Activated T-cell treated with anti-CD3 and anti-CD28 coated beads, Interleukin-2, amount 50 U/mL, for 4 hours (primary cell): Measurements from ENCODE around the gene ZNF330. TPM values are rescaled to one million over a fixed set of nuclear protein-coding genes. Genes with fewer than 3 reads are reported as not detected.
"Not testable (repeated sequence)": the region's sequence is repeated elsewhere in the genome, so short reads cannot be mapped to it uniquely, and the experiment has no call there.

Experiments used
- ATAC-seq, 2 donors: fragments of 200-7000 bp; cut with Tn5 transposase; one replicate each; pipeline ENCODE4 v1.10.0; 2021
- DNase-seq: peaks from one replicate; pipeline ENCODE4 v3.0.0-alpha.2; 2020
- H3K27me3 Mint-ChIP-seq: one replicate; pipeline ENCODE4 v1.8.0; 2021; ENCODE audit warnings: low read depth, mixed read lengths
- H3K36me3 Mint-ChIP-seq: one replicate; pipeline ENCODE4 v1.8.0; 2022; ENCODE audit warnings: mixed read lengths; ENCODE audit not compliant: insufficient read depth
- H3K4me1 Mint-ChIP-seq: one replicate; pipeline ENCODE4 v1.8.0; 2021; ENCODE audit warnings: low read depth, mixed read lengths
- H3K4me3 Mint-ChIP-seq: one replicate; pipeline ENCODE4 v1.8.0; 2021; ENCODE audit warnings: mild to moderate bottlenecking, moderate library complexity, mixed read lengths
- H3K9me3 Mint-ChIP-seq: one replicate; pipeline ENCODE4 v1.8.0; 2021; ENCODE audit warnings: mixed read lengths
- total RNA-seq, 3 donors: library from RNA; stranded (reverse); gene quantifications; one replicate each; pipeline ENCODE4 v1.2.1, GENCODE V29; 2021

The ZNF330 gene
- 10 to 100 TPM; 58.8 to 63.5 (median 62.4) TPM for total RNA-seq

- peaks cover 18% of the 10 kb centered on the region for H3K36me3 Mint-ChIP-seq
- DNase-seq (peak; percentile 90), ATAC-seq (peak; percentile 89 to 91)
- H3K4me1 Mint-ChIP-seq = peaks cover 41% of the 10 kb centered on the region
- peak within 1 kb of the TSS; percentile 98 for H3K4me3 Mint-ChIP-seq
- peaks cover 6% of the 10 kb centered on the region for H3K27me3 Mint-ChIP-seq
- no peaks in the 10 kb centered on the region for H3K9me3 Mint-ChIP-seq
Observed at GRCh38 chr4:141220691-141221659, at the start of gene ZNF330. TSS of gene ZNF330 (plus strand) at chr4:141220895. CDS start at chr4:141222372, 1,477 bp downstream.

GRCh38 chr4:141174457-141174856 is 46.2 kb upstream of the ZNF330 start:
- ATAC-seq (no peak), DNase-seq (no peak)
- Mint-ChIP-seq H3K9me3 (no peaks in the 10 kb centered on the region), H3K27me3 (peaks cover 6% of the 10 kb centered on the region), H3K4me3 (no peak overlapping the region), H3K4me1 (no peaks in the 10 kb centered on the region), H3K36me3 (no peaks in the 10 kb centered on the region)

GRCh38 chr4:141177171-141177570 is 43.5 kb upstream of the ZNF330 start:
- H3K4me1 Mint-ChIP-seq = no peaks in the 10 kb centered on the region
- DNase-seq (no peak), ATAC-seq (no peak)
- H3K4me3 Mint-ChIP-seq = no peak overlapping the region
- peaks cover 12% of the 10 kb centered on the region for H3K27me3 Mint-ChIP-seq
- H3K9me3 Mint-ChIP-seq = no peaks in the 10 kb centered on the region
- no peaks in the 10 kb centered on the region for H3K36me3 Mint-ChIP-seq

GRCh38 chr4:141179474-141180373 is 41.0 kb upstream of the ZNF330 start:
- Mint-ChIP-seq H3K4me3 (no peak overlapping the region), H3K36me3 (no peaks in the 10 kb centered on the region), H3K9me3 (no peaks in the 10 kb centered on the region), H3K27me3 (peaks cover 14% of the 10 kb centered on the region), H3K4me1 (no peaks in the 10 kb centered on the region)
- DNase-seq (no peak), ATAC-seq (no peak)

DNA sequence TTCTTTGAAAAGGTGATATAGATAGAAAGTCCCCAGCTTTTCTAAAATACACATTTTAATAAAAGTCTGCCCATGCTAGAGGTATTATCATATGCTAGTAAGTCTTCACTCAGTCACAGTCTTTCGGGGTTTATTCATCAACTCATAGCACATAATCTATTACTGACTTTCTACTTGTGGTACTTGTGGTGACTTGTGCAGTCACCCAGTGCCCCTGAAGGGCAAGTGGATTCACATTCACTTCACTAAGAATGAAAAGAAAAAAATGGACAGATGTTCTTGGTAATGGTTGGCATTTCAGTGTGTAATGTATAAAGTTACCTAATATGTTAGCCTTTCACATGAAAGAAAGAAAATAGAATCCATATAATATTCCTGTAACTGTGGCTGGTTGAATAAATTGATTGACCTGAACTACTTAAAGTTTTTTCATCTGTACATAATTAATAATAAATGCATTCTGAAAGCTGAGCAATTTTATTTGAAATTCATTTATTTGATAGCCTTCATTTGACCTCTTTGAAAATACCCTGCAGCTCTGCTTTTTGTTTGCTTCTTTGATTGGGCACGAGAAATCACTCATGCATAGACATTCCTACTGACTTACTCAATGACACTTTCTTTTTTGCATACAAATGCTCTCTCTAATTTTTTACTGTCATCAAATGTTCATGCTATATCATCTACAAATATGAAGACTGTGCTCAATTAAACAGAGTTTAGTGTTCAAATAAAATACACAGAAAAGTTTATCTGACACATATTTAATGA is 39.5 kb upstream of the ZNF330 start:
- Mint-ChIP-seq H3K4me3 (no peak overlapping the region), H3K36me3 (no peaks in the 10 kb centered on the region), H3K4me1 (no peaks in the 10 kb centered on the region), H3K27me3 (peaks cover 14% of the 10 kb centered on the region), H3K9me3 (no peaks in the 10 kb centered on the region)
- DNase-seq = no peak
- no peak for ATAC-seq

DNA sequence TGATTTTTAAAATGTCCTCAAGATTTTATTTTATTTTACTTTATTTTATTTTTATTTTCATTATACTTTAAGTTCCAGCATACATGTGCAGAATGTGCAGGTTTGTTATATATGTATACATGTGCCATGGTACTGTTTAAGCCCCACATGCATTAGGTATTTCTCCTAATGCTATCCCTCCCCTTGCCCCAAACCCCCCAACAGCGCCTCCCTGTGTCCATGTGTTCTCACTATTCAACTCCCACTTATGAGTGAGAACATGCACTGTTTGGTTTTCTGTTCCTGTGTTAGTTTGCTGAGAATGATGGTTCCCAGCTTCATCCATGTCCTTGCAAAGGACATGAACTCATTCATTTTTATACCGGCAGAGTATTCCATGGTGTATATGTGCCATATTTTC is 37.2 kb upstream of the ZNF330 start:
- H3K36me3 Mint-ChIP-seq, H3K4me3 Mint-ChIP-seq, H3K4me1 Mint-ChIP-seq, H3K9me3 Mint-ChIP-seq, ATAC-seq, DNase-seq: not testable (repeated sequence)
- H3K27me3 Mint-ChIP-seq = peaks cover 16% of the 10 kb centered on the region

DNA sequence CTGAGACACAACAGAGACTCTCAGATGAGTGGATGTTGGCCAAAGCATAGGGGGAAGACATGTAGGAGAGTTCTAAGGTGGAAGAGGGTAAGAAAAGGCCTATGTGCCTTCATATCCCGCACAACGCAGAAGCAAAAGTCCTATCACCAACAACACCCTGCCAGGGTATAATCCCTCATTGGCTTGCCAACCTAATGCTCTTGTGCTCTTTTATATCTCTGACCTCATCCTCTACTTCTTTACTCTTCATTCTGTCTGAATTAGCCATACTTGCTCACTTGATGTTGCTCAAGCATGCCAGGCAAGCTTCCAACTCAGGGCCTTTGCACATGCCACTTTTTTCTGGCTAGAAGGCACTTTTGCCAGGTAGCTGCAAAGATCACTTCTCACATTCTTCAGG is 28.1 kb upstream of the ZNF330 start:
- Mint-ChIP-seq H3K36me3 (no peaks in the 10 kb centered on the region), H3K9me3 (no peaks in the 10 kb centered on the region), H3K4me1 (no peaks in the 10 kb centered on the region), H3K4me3 (no peak overlapping the region), H3K27me3 (peaks cover 20% of the 10 kb centered on the region)
- ATAC-seq (no peak), DNase-seq (no peak)

DNA sequence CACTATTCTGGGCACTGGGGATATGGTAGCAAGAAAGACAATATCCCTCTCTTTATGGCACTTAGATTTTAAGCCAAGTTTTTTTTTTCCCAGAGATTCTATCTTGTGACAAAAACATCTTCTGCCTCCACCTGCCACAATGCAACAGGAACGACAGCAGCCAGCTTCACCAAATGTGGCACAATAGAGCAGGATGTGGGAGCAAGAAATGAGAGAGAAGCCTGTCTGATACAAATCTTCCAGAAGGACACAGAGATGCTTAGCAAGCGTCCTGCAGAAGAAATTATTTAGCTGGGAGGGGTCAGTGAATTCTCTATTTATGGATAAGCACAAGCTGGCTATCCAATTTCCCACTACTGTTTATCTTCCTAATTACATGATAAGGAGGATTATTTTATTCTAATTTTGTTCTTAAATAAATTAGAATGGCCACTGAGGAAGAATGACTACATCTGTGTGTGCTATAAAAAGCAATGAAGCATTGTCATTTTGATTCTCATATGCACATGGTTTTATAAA is 27.1 kb upstream of the ZNF330 start:
- no peaks in the 10 kb centered on the region for H3K9me3 Mint-ChIP-seq
- DNase-seq (no peak), ATAC-seq (no peak)
- H3K36me3 Mint-ChIP-seq = no peaks in the 10 kb centered on the region
- H3K27me3 Mint-ChIP-seq = peaks cover 20% of the 10 kb centered on the region
- no peaks in the 10 kb centered on the region for H3K4me1 Mint-ChIP-seq
- H3K4me3 Mint-ChIP-seq = no peak overlapping the region

GRCh38 chr4:141195095-141195707 is 25.5 kb upstream of the ZNF330 start:
- H3K4me3 Mint-ChIP-seq = no peak overlapping the region
- no peaks in the 10 kb centered on the region for H3K36me3 Mint-ChIP-seq
- peaks cover 2% of the 10 kb centered on the region for H3K9me3 Mint-ChIP-seq
- no peak for ATAC-seq
- H3K27me3 Mint-ChIP-seq = peaks cover 13% of the 10 kb centered on the region
- no peak for DNase-seq
- H3K4me1 Mint-ChIP-seq = no peaks in the 10 kb centered on the region

DNA sequence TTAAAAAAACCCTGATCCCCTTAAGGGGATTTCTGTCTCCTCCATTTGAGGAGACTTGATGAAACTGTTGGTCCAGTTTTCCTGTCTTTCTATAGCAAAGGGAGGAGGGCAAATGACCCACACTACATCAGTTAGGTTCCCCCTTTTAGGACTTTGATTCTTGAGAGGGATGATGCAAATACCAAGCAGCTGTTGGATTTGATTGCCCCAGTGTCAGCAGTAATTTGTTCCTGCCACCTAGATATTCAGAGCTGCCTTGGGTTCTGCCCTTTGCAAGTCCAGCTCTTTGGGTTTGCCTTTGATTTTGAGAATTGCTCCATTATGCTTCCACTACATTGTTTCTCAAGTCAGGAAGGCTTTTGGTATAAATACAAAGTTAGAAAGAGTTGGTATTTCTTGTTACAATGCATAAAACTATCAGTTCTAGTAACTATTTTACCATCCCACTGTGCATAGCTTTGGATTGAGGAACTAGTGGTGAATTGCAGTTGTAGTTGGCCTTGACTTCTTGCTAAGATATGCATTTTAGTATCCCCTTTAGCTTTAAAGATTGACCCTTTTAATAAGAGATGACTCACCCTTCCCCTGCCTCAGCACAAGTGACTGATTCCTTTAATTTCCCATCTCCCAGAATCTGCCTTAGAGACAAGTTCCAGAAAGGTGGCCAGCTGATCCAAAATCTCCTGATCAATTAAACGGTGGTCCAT is 24.3 kb upstream of the ZNF330 start:
- ATAC-seq = no peak
- peaks cover 7% of the 10 kb centered on the region for H3K9me3 Mint-ChIP-seq
- no peak overlapping the region for H3K4me3 Mint-ChIP-seq
- no peak for DNase-seq
- no peaks in the 10 kb centered on the region for H3K4me1 Mint-ChIP-seq
- peaks cover 12% of the 10 kb centered on the region for H3K27me3 Mint-ChIP-seq
- no peaks in the 10 kb centered on the region for H3K36me3 Mint-ChIP-seq

- no peak overlapping the region for H3K4me3 Mint-ChIP-seq
- ATAC-seq = no peak
- no peaks in the 10 kb centered on the region for H3K9me3 Mint-ChIP-seq
- H3K36me3 Mint-ChIP-seq = no peaks in the 10 kb centered on the region
- no peak for DNase-seq
- H3K4me1 Mint-ChIP-seq = no peaks in the 10 kb centered on the region
- H3K27me3 Mint-ChIP-seq = peaks cover 9% of the 10 kb centered on the region
Observed at GRCh38 chr4:141207961-141208360, 12.7 kb upstream of the ZNF330 start.

- H3K27me3 Mint-ChIP-seq = peaks cover 15% of the 10 kb centered on the region
- H3K9me3 Mint-ChIP-seq = no peaks in the 10 kb centered on the region
- ATAC-seq = no peak
- H3K4me1 Mint-ChIP-seq = no peaks in the 10 kb centered on the region
- no peak for DNase-seq
- no peaks in the 10 kb centered on the region for H3K36me3 Mint-ChIP-seq
- H3K4me3 Mint-ChIP-seq = no peak overlapping the region
Observed at GRCh38 chr4:141210168-141210567, 10.5 kb upstream of the ZNF330 start.

DNA sequence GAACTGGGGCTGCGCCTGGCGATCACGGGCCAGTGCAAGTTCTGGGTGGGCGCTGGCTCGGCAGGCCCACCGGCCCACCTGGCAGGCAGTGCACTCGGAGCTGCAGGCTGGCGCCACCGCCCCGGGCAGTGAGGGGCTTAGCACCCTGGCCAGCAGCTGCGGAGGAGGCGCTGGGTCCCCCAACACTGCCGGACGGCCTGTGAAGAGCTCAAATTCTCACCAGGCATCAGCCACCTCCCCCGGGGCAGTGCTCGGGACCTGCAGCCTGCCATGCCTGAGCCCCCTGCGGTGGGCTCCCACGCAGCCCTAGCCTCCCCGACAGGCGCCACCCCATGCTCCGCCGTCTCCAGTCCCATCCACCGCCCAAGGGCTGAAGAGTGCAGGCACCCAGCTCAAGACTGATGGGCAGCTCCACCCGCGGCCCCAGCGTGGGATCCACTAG is 7.1 kb upstream of the ZNF330 start:
- H3K9me3 Mint-ChIP-seq = no peaks in the 10 kb centered on the region
- DNase-seq = no peak
- peaks cover 11% of the 10 kb centered on the region for H3K27me3 Mint-ChIP-seq
- ATAC-seq = no peak
- no peak overlapping the region for H3K4me3 Mint-ChIP-seq
- no peaks in the 10 kb centered on the region for H3K4me1 Mint-ChIP-seq
- H3K36me3 Mint-ChIP-seq = no peaks in the 10 kb centered on the region
